Sigmoid colon (tissue), 4 donors: ENCODE results near the gene SF3A1.

Source experiments
- CTCF ChIP-seq, 4 experiments: fragments of 450-650 bp in 3 of 4; fragments of 200-600 bp in 1 of 4; IDR thresholded peaks; one replicate each; pipeline ENCODE4 v1.5.1; 2016 to 2019; ENCODE audit warnings: antibody characterized with exemption in 4 of 4, mild to moderate bottlenecking in 3 of 4, moderate library complexity in 2 of 4
- POLR2A ChIP-seq, 2 donors: fragments of 450-650 bp; IDR thresholded peaks; one replicate each; pipeline ENCODE4 v1.6.1; 2016; ENCODE audit warnings: antibody characterized with exemption in 2 of 2, mild to moderate bottlenecking in 2 of 2, moderate library complexity in 2 of 2
- POLR2AphosphoS5 ChIP-seq, 4 donors: sonication (generic); formaldehyde crosslinking; IDR thresholded peaks; one replicate each; pipeline ENCODE4 v1.6.1; 2017; ENCODE audit warnings: antibody characterized with exemption in 4 of 4

GRCh38 chr22:30338802-30339201 is 17.9 kb downstream of the SF3A1 start:
- TF ChIP-seq CTCF (IDR thresholded peaks at IDR 0.05) (no peak), POLR2AphosphoS5 (IDR thresholded peaks at IDR 0.05) (no peak), POLR2A (IDR thresholded peaks at IDR 0.05) (no peak)
